Stimulated activated CD8-positive, alpha-beta memory T cell treated with anti-CD3 and anti-CD28 coated beads, Interleukin-4, amount 100 ng/mL, for 4 hours (primary cell): ENCODE data around the gene CYBRD1.
"Not testable (repeated sequence)": the region's sequence is repeated elsewhere in the genome, so short reads cannot be mapped to it uniquely, and the experiment has no call there.

ENCODE experiments used
- DNase-seq, 2 donors: peaks; one replicate each; pipeline ENCODE4 v3.0.0-alpha.2; 2020; ENCODE audit warnings: low read depth in 2 of 2, low spot score in 1 of 2

The CYBRD1 gene

GRCh38 chr2:171522052-171522787, at the start of gene CYBRD1:
Gene CYBRD1 (plus strand): TSS chr2:171522474. CDS start chr2:171522546, 72 bp downstream.
- no peak for DNase-seq

GRCh38 chr2:171475979-171476378, 46.3 kb upstream of the CYBRD1 start:
- no peak for DNase-seq

GRCh38 chr2:171478345-171478744, 43.9 kb upstream of the CYBRD1 start:
- DNase-seq, result no peak

GRCh38 chr2:171479154-171479814, 43.0 kb upstream of the CYBRD1 start:
- no peak for DNase-seq

- DNase-seq, result no peak
Observed at GRCh38 chr2:171480908-171481307, 41.4 kb upstream of the CYBRD1 start.

- DNase-seq, result no peak
Observed at GRCh38 chr2:171482308-171482707, 40.0 kb upstream of the CYBRD1 start.

GRCh38 chr2:171482877-171483276, 39.4 kb upstream of the CYBRD1 start:
- DNase-seq, result no peak

- DNase-seq, result no peak
Observed at GRCh38 chr2:171483793-171484192, 38.5 kb upstream of the CYBRD1 start.

- no peak for DNase-seq
Observed at GRCh38 chr2:171485116-171485515, 37.2 kb upstream of the CYBRD1 start.

GRCh38 chr2:171487201-171487600, 35.1 kb upstream of the CYBRD1 start:
- no peak for DNase-seq

- DNase-seq, result no peak
Observed at GRCh38 chr2:171487803-171488259, 34.4 kb upstream of the CYBRD1 start.

- DNase-seq, result no peak
Observed at GRCh38 chr2:171490577-171490976, 31.7 kb upstream of the CYBRD1 start.

- no peak for DNase-seq
Observed at GRCh38 chr2:171491292-171491691, 31.0 kb upstream of the CYBRD1 start.

- DNase-seq, result no peak
Observed at GRCh38 chr2:171492664-171493063, 29.6 kb upstream of the CYBRD1 start.

- not testable (repeated sequence) for DNase-seq
Observed at GRCh38 chr2:171497664-171498063, 24.6 kb upstream of the CYBRD1 start.

- no peak for DNase-seq
Observed at GRCh38 chr2:171505374-171505773, 16.9 kb upstream of the CYBRD1 start.

- DNase-seq, result no peak
Observed at GRCh38 chr2:171509945-171510731, 12.1 kb upstream of the CYBRD1 start.

GRCh38 chr2:171512014-171512413, 10.3 kb upstream of the CYBRD1 start:
- no peak for DNase-seq

- DNase-seq, result no peak
Observed at GRCh38 chr2:171512683-171513195, 9.5 kb upstream of the CYBRD1 start.

- no peak for DNase-seq
Observed at GRCh38 chr2:171513719-171514160, 8.5 kb upstream of the CYBRD1 start.

- no peak for DNase-seq
Observed at GRCh38 chr2:171514908-171515582, 7.2 kb upstream of the CYBRD1 start.
